Ishikawa (cell line): Measurements from ENCODE around the gene SVBP.

Experiments used
- CEBPB ChIP-seq: IDR thresholded peaks from 2 replicates; pipeline ENCODE4 v1.6.1; 2012
- CREB1 ChIP-seq: IDR thresholded peaks from 2 replicates; pipeline ENCODE4 v1.6.1; 2012; ENCODE audit warnings: low read depth
- EGR1 ChIP-seq: IDR thresholded peaks from 2 replicates; pipeline ENCODE4 v1.6.1; 2012
- EP300 ChIP-seq: IDR thresholded peaks from 2 replicates; pipeline ENCODE4 v1.6.1; 2012; ENCODE audit warnings: borderline replicate concordance
- FOXM1 ChIP-seq: IDR thresholded peaks from 2 replicates; pipeline ENCODE4 v1.6.1; 2012; ENCODE audit warnings: low read depth, borderline replicate concordance
- MAX ChIP-seq: IDR thresholded peaks from 2 replicates; pipeline ENCODE4 v1.6.1; 2012
- NFIC ChIP-seq: IDR thresholded peaks from 2 replicates; pipeline ENCODE4 v1.6.1; 2012
- RAD21 ChIP-seq: IDR thresholded peaks from 2 replicates; pipeline ENCODE4 v1.6.1; 2012; ENCODE audit warnings: low read depth
- REST ChIP-seq: IDR thresholded peaks from 2 replicates; pipeline ENCODE4 v1.6.1; 2012; ENCODE audit warnings: low read depth, mild to moderate bottlenecking
- TAF1 ChIP-seq: IDR thresholded peaks from 2 replicates; pipeline ENCODE4 v1.6.1; 2012; ENCODE audit warnings: low read depth, mild to moderate bottlenecking
- TCF12 ChIP-seq: IDR thresholded peaks from 2 replicates; pipeline ENCODE4 v1.6.1; 2012; ENCODE audit warnings: low read depth
- TEAD4 ChIP-seq: IDR thresholded peaks from 2 replicates; pipeline ENCODE4 v1.6.1; 2012
- YY1 ChIP-seq: IDR thresholded peaks from 2 replicates; pipeline ENCODE4 v1.6.1; 2012; ENCODE audit warnings: low read depth
- ZBTB7A ChIP-seq: IDR thresholded peaks from 2 replicates; pipeline ENCODE4 v1.6.1; 2012; ENCODE audit warnings: low read depth
- TF ChIP-seq, protein P1 (sequence below): IDR thresholded peaks from 2 replicates; pipeline ENCODE4 v1.6.1; 2012

The SVBP gene

GRCh38 chr1:42776502-42776901 lies 40.7 kb downstream of the SVBP start:
- TF ChIP-seq EP300 (no peak), CREB1 (no peak), TAF1 (no peak), RAD21 (no peak), MAX (no peak), CEBPB (no peak), NFIC (no peak), REST (no peak), TCF12 (no peak), TEAD4 (no peak), FOXM1 (no peak), YY1 (no peak), ZBTB7A (no peak), EGR1 (no peak)
- TF ChIP-seq, protein P1, sequence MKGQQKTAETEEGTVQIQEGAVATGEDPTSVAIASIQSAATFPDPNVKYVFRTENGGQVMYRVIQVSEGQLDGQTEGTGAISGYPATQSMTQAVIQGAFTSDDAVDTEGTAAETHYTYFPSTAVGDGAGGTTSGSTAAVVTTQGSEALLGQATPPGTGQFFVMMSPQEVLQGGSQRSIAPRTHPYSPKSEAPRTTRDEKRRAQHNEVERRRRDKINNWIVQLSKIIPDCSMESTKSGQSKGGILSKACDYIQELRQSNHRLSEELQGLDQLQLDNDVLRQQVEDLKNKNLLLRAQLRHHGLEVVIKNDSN: no peak

GRCh38 chr1:42774928-42775526 lies 42.2 kb downstream of the SVBP start:
- TF ChIP-seq TEAD4 (no peak), ZBTB7A (no peak), CREB1 (no peak), EGR1 (no peak), TCF12 (no peak), YY1 (no peak), TAF1 (no peak), RAD21 (no peak)
- TF ChIP-seq, protein P1: no peak

DNA sequence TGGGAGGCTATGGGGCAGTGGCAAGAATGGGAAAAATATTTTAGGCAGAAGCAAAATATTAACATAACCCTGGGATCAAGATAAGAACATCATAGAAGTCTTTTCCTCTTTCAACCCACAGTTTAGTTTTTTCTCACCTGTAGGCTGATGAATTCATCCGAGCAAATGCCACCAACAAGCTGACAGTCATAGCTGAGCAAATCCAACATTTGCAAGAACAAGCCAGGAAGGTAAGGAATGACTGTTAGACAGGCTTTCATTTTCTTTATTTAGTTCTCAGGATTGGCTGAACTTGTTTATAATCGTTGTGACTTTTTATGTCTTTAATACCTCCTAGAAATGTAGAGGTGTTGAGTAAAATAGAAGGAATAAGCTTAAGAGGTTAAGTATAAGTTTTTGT lies 43.8 kb downstream of the SVBP start:
- TF ChIP-seq EP300: no peak
- no peak for TF ChIP-seq TAF1
- TF ChIP-seq, protein P1: no peak
- TF ChIP-seq ZBTB7A: no peak
- no peak for TF ChIP-seq TCF12
- TF ChIP-seq YY1: no peak
- TF ChIP-seq TEAD4: no peak

- TF ChIP-seq, protein P1: no peak
- no peak for TF ChIP-seq EP300
These were observed 47.4 kb downstream of the SVBP start for GRCh38 chr1:42769811-42770210.

DNA sequence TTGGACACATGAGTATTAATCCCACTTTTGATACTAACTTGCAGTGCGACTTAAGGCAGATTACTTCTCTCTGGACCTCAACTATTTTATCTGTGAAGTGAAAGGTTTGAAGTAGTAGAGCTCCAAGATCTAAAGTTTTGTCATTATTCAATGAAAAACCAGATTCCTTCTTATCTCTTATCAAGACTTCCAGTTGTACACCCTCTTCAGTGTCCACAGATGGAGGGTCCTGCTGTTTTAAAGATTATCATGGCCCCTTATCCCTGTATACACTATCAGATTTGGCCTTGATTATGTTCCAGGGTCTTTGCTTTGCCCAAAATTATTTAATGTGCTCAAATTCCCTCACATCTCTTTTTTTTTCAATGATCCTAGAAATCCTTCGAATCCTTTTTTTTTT lies 49.0 kb downstream of the SVBP start:
- TF ChIP-seq YY1 (no peak), FOXM1 (no peak), TEAD4 (no peak)

DNA sequence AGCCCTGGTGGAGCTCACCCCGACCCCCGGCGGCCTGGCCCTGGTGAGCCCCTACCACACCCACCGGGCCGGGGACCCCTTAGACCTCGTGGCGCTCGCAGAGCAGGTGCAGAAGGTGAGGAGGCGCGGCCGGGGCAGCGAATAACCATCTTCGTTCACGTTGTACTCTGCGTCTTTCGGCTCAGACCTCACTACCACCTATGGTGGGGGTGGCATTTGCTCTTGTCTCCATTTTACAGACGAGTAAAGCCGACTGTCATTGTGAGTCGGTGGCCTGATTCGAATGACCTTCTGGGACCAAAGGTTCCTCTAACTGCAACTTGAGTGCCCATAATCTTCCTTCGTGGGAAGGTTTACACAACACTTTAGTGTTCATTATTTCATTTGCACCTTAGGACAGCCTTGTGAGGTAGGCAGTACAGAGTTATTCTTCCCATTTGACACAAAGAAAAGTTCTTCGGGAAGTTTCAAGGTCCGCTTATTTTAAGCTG lies 49.6 kb downstream of the SVBP start:
- TF ChIP-seq, protein P1: no peak
- TF ChIP-seq ZBTB7A (0 out of 2 replicates have a peak, but pooled peaks have one; percentile 73), CREB1 (no peak), MAX (peak; percentile 61; the same call in 1 of the 2 replicates), EP300 (no peak)
